IPS-NIHi11 (cell line): Measurements from ENCODE around the gene SHISAL1.
"Not testable (repeated sequence)": the region's sequence is repeated elsewhere in the genome, so short reads cannot be mapped to it uniquely, and the experiment has no call there.

Experiments used
- DNase-seq: peaks from one replicate; pipeline ENCODE4 v3.0.0; 2012; ENCODE audit warnings: mixed read lengths, low spot score

The SHISAL1 gene

DNA sequence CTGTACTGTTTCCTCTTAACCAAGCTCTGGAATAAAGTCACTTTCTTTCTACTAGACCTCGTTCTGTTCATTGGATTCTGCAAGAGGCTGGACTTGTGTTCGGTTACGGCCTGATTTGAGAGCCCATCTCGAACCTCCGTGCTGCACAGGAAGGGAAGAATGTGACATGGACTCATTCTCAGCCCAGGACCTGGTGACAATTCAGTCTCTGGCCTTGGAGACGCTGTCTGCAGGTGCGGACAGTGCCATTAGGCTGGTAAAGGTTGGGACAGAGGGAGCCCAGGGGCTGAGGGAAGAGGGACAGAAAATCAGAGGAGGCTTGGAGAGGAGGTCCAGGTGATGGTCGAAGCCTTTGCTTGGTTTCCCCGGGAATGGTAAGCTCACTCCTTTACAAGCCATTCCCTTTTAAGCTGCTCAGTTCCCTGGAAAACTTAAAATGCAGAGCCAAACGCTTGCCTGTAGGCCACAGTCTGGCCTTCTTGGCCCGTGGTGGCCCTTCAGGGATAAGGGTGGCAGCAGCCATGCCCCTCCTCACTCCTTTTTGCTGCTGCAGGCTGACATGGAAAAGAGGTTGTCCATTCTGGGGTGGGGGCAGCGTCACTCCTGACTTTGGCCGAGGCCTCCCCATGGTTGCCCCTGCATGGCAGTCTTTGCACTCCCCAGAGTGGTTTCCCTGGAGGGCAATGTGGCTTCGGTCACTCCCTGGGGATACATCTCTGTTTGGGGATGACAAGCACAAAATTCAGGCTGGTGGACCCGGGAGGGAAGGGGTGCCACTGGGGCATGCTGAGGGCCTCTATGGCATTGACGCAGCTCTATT, 52.3 kb downstream of the SHISAL1 start:
- DNase-seq: peak; percentile 1

- DNase-seq: peak; percentile 4
Observed at GRCh38 chr22:44259366-44260215, 53.2 kb downstream of the SHISAL1 start.

- no peak for DNase-seq
Observed at GRCh38 chr22:44256556-44257485, 55.9 kb downstream of the SHISAL1 start.

GRCh38 chr22:44256085-44256484, 56.7 kb downstream of the SHISAL1 start:
- DNase-seq: no peak

GRCh38 chr22:44254811-44255210, 57.9 kb downstream of the SHISAL1 start:
- no peak for DNase-seq

DNA sequence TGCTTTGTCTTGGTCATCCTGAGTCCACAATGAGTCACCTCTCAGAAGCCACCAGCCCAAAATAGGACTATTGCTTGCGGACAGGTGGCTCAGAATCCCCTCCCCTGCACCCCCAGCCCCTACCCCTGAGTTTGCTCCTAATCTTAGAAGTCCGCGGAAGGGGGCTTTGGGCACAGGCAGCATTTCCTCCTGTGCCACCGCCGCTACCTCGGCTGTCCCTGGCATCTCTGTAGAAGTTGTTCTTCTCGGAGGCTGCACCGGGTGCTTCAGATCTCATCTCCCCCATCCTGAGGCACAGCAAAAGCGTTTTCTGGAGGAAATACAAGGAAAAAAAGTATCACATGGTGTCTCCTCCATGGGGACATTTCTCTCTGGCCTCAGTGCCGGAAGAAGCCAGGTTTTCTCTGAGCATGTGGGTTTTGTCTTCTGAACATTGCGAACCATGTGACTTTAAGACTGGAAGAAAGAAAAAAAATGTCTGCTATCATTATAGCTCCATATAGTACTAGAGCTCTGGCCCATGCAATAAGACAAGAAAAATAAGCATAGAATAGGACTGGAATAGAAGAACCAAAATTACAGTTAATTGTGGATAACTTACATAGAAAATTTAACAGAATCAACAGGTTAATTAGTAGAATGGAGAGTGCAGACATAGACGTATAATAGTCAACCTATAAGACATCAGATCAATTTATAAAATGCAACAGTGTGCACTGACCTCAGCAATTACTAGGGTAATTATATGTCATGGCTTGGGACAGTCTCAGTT, 63.2 kb downstream of the SHISAL1 start:
- DNase-seq: no peak

GRCh38 chr22:44248926-44249325, 63.8 kb downstream of the SHISAL1 start:
- DNase-seq: no peak

GRCh38 chr22:44247923-44248892, 64.5 kb downstream of the SHISAL1 start:
- no peak for DNase-seq

DNA sequence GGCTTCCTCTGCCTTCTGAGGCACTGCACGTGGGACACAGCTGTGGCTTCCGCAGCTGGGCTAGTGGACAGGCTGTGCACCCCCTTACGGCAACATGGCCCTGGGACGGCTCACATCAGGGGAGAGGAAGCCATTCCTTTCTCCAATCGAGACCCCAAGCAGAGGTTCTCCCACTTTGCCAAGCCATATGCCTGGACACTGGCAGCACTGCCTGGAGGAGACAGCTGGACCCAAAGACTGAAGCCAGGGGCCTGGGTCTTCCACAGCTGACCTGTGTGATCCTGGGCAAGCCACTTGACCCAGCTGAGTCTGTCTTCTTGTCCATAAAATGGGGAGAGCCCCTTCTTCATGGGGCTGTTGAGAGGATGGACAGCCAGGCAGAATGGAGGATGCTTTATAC, 65.4 kb downstream of the SHISAL1 start:
- no peak for DNase-seq

GRCh38 chr22:44246615-44247326, 66.0 kb downstream of the SHISAL1 start:
- no peak for DNase-seq

- no peak for DNase-seq
Observed at GRCh38 chr22:44245867-44246266, 66.9 kb downstream of the SHISAL1 start.

GRCh38 chr22:44245438-44245837, 67.3 kb downstream of the SHISAL1 start:
- DNase-seq: no peak

DNA sequence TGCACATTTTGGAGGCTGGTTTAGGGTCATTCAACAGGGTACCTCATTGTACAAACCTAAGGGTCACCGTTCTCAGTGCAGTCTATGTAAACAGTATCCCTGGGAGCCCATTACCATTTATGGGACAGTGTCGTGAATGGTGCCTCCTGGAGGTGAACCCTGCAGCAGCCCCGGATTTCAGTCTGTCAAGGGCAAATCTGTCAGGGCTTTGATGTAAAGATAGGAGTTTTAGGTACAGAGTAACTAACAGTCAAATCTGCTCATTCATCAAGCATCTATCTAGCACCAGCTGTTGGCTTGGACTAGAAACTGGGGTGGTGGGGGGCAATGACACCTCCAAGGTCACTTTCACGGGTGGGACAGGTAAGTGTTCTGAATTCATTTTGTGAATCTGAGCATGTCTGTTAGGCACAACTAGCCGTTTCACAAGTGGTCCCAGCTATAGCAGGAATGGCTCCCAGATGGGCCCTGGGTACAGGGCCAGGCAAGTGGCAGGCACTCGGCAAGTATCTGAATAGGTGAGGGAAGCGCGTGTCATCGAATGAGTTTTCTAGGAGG, 68.4 kb downstream of the SHISAL1 start:
- DNase-seq: no peak

GRCh38 chr22:44243761-44244160, 69.0 kb downstream of the SHISAL1 start:
- no peak for DNase-seq

DNA sequence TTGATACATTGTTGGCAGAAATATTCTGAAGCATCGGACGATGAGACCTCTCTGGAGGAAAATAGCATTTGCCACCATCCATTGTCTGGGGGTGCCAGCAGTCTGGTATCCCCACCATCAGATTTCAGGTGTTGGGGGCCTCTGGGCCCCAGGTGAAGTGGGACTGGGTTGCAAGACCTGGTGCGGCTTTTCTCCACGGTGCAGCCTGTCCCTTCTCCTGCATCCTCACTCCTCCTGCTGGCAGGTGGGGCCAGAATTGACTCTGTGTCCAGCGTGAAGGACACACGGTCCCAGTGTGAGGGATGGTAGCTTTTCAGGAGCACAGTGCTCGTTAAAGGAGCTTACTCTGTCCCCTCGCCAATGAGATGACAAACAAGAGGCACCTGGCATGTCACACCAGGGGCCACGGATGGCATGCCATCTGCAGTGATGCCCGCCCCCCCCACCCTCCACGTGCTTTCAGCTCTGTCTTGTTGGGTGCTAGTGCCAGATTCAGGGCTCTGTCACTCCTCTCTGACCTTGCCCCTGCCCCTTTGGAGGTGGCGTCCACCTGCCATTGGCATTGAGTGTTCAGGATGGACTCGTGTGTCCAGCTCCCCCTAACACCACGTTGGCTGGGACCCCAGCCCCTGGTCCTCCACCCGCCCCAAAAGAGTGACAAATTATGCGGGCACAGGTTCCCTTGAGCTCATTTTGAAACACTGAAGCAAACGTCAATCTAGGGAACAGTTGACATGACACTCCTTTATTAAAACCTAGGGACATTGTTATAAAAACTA, 69.6 kb downstream of the SHISAL1 start:
- DNase-seq: no peak

DNA sequence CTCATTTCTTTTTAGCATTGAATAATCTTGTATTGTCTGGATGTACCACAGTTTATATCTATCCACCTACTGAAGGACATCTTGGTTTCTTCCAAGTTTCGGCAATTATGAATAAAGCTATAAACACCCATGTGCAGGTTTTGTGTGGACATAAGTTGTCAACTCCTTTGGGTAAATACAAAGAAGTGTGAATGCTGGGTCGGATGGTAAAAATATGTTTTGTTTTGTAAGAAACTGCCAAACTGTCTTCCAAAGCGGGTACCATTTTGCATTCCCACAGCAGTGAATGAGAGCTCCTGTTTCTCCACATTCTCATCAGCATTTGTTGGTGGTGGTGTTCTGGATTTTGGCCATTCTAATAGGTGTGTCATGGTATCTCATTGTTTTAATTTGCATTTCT, 71.6 kb downstream of the SHISAL1 start:
- not testable (repeated sequence) for DNase-seq

DNA sequence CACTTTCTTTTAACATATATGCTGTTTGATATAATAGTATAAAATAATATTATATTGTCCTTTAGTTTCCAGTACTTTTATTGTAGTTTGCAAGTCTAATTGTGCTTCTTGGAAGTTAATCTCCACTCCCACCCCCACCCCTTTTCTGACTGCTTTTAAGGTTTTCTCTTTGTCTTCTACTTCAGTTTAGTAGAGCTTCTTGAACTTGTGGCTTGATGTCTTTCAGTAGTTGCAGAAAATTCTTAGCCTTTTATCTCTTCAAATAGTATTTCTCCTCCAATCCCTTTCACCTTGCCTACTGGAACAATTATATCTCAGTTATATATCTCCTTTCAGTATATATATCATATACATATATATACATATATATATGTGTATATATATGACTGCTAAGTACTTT, 75.5 kb downstream of the SHISAL1 start:
- DNase-seq: no peak

GRCh38 chr22:44234372-44234771, 78.4 kb downstream of the SHISAL1 start:
- not testable (repeated sequence) for DNase-seq
